Measurements from ENCODE around the gene MEF2D.
A peak's percentile ranks its signal among the peaks of the same experiment; 100 is the strongest.

MEF2D gene

GRCh38 chr1:156546267-156546666, 45.7 kb upstream of the MEF2D start:
- H4K8ac ChIP-seq (ENCODE audit: low read depth, low read length), result no peak overlapping the region
- H3K4me1 ChIP-seq (ENCODE audit: control insufficient read depth, low read depth, low read length), result no peaks in the 10 kb centered on the region
- no peak overlapping the region for H3K18ac ChIP-seq (ENCODE audit: low read length)
- no peaks in the 10 kb centered on the region for H3K79me1 ChIP-seq (ENCODE audit: low read length)
- no peaks in the 10 kb centered on the region for H3K79me2 ChIP-seq (ENCODE audit: control insufficient read depth, insufficient read depth, low read length)
- H2BK5ac ChIP-seq (ENCODE audit: low read length), result no peak overlapping the region
- peaks cover 11% of the 10 kb centered on the region for H3K36me3 ChIP-seq (ENCODE audit: control insufficient read depth, insufficient read depth, low read length)
- H3K4ac ChIP-seq (ENCODE audit: low read depth, low read length), result no peak overlapping the region
- H3K27me3 ChIP-seq (ENCODE audit: insufficient read depth, low read length, poor library complexity), result no peaks in the 10 kb centered on the region
- H3K27ac ChIP-seq (ENCODE audit: low read depth, low read length), result no peak overlapping the region
- no peak overlapping the region for H2BK120ac ChIP-seq (ENCODE audit: low read depth, low read length)
- no peak overlapping the region for H2AK5ac ChIP-seq (ENCODE audit: low read length)
- H3K4me3 ChIP-seq (ENCODE audit: low read length), result no peak overlapping the region
- no peak overlapping the region for H3K56ac ChIP-seq (ENCODE audit: low read length)
- no peak overlapping the region for H3K4me2 ChIP-seq (ENCODE audit: low read length)
- H3K9ac ChIP-seq (ENCODE audit: low read length), result no peak overlapping the region
- peak; percentile 31 for DNase-seq
- WGBS (ENCODE audit: extremely low coverage, insufficient coverage, low lambda C conversion rate), result no CpG with 5 or more reads among the region's 3 CpGs
- H2BK15ac ChIP-seq (replicated peaks; ENCODE audit: low read depth), result no peak overlapping the region
- no peak overlapping the region for H4K5ac ChIP-seq (ENCODE audit: low read length)
- no peak overlapping the region for H3K23ac ChIP-seq (ENCODE audit: low read length)

- H4K8ac ChIP-seq (ENCODE audit: low read depth, low read length), result no peak overlapping the region
- no peaks in the 10 kb centered on the region for H3K4me1 ChIP-seq (ENCODE audit: control insufficient read depth, low read depth, low read length)
- H2BK120ac ChIP-seq (ENCODE audit: low read depth, low read length), result no peak overlapping the region
- no peaks in the 10 kb centered on the region for H3K79me2 ChIP-seq (ENCODE audit: control insufficient read depth, insufficient read depth, low read length)
- H3K23ac ChIP-seq (ENCODE audit: low read length), result no peak overlapping the region
- no peak overlapping the region for H2AK5ac ChIP-seq (ENCODE audit: low read length)
- DNase-seq, result no peak
- no peak overlapping the region for H4K5ac ChIP-seq (ENCODE audit: low read length)
- H3K79me1 ChIP-seq (ENCODE audit: low read length), result no peaks in the 10 kb centered on the region
- no peak overlapping the region for H3K18ac ChIP-seq (ENCODE audit: low read length)
- no peak overlapping the region for H3K9ac ChIP-seq (ENCODE audit: low read length)
- no peak overlapping the region for H3K4ac ChIP-seq (ENCODE audit: low read depth, low read length)
- H3K27ac ChIP-seq (ENCODE audit: low read depth, low read length), result no peak overlapping the region
- WGBS (ENCODE audit: extremely low coverage, insufficient coverage, low lambda C conversion rate), result no CpG with 5 or more reads among the region's 3 CpGs
- H3K4me2 ChIP-seq (ENCODE audit: low read length), result no peak overlapping the region
- H3K56ac ChIP-seq (ENCODE audit: low read length), result no peak overlapping the region
- H3K27me3 ChIP-seq (ENCODE audit: insufficient read depth, low read length, poor library complexity), result no peaks in the 10 kb centered on the region
- peaks cover 10% of the 10 kb centered on the region for H3K36me3 ChIP-seq (ENCODE audit: control insufficient read depth, insufficient read depth, low read length)
- no peak overlapping the region for H2BK15ac ChIP-seq (replicated peaks; ENCODE audit: low read depth)
- no peak overlapping the region for H3K4me3 ChIP-seq (ENCODE audit: low read length)
- no peak overlapping the region for H2BK5ac ChIP-seq (ENCODE audit: low read length)
Observed at GRCh38 chr1:156544592-156545102, 44.1 kb upstream of the MEF2D start.

GRCh38 chr1:156543066-156543465, 42.5 kb upstream of the MEF2D start:
- Histone ChIP-seq H3K27me3 (ENCODE audit: insufficient read depth, low read length, poor library complexity) (no peaks in the 10 kb centered on the region), H3K4me1 (ENCODE audit: control insufficient read depth, low read depth, low read length) (peaks cover 5% of the 10 kb centered on the region), H3K18ac (ENCODE audit: low read length) (no peak overlapping the region), H3K36me3 (ENCODE audit: control insufficient read depth, insufficient read depth, low read length) (peaks cover 11% of the 10 kb centered on the region), H3K79me1 (ENCODE audit: low read length) (no peaks in the 10 kb centered on the region), H3K27ac (ENCODE audit: low read depth, low read length) (no peak overlapping the region), H3K4me2 (ENCODE audit: low read length) (no peak overlapping the region), H2BK5ac (ENCODE audit: low read length) (no peak overlapping the region), H4K8ac (ENCODE audit: low read depth, low read length) (no peak overlapping the region), H2AK5ac (ENCODE audit: low read length) (no peak overlapping the region), H3K4ac (ENCODE audit: low read depth, low read length) (no peak overlapping the region), H3K4me3 (ENCODE audit: low read length) (no peak overlapping the region), H3K56ac (ENCODE audit: low read length) (no peak overlapping the region), H2BK15ac (replicated peaks; ENCODE audit: low read depth) (no peak overlapping the region), H4K5ac (ENCODE audit: low read length) (no peak overlapping the region), H3K9ac (ENCODE audit: low read length) (no peak overlapping the region), H3K79me2 (ENCODE audit: control insufficient read depth, insufficient read depth, low read length) (no peaks in the 10 kb centered on the region), H2BK120ac (ENCODE audit: low read depth, low read length) (no peak overlapping the region), H3K23ac (ENCODE audit: low read length) (no peak overlapping the region)
- no CpG with 5 or more reads among the region's 1 CpG for WGBS (ENCODE audit: extremely low coverage, insufficient coverage, low lambda C conversion rate)
- DNase-seq, result no peak

GRCh38 chr1:156540955-156541354, 40.4 kb upstream of the MEF2D start:
- peaks cover 5% of the 10 kb centered on the region for H3K4me1 ChIP-seq (ENCODE audit: control insufficient read depth, low read depth, low read length)
- H3K4ac ChIP-seq (ENCODE audit: low read depth, low read length), result no peak overlapping the region
- H4K5ac ChIP-seq (ENCODE audit: low read length), result no peak overlapping the region
- H3K36me3 ChIP-seq (ENCODE audit: control insufficient read depth, insufficient read depth, low read length), result peaks cover 10% of the 10 kb centered on the region
- H3K27me3 ChIP-seq (ENCODE audit: insufficient read depth, low read length, poor library complexity), result no peaks in the 10 kb centered on the region
- H3K18ac ChIP-seq (ENCODE audit: low read length), result no peak overlapping the region
- no peak overlapping the region for H3K9ac ChIP-seq (ENCODE audit: low read length)
- no peak for DNase-seq
- H3K27ac ChIP-seq (ENCODE audit: low read depth, low read length), result no peak overlapping the region
- H2BK15ac ChIP-seq (replicated peaks; ENCODE audit: low read depth), result no peak overlapping the region
- WGBS (ENCODE audit: extremely low coverage, insufficient coverage, low lambda C conversion rate), result no CpG with 5 or more reads among the region's 2 CpGs
- no peaks in the 10 kb centered on the region for H3K79me2 ChIP-seq (ENCODE audit: control insufficient read depth, insufficient read depth, low read length)
- no peak overlapping the region for H3K4me2 ChIP-seq (ENCODE audit: low read length)
- H3K4me3 ChIP-seq (ENCODE audit: low read length), result no peak overlapping the region
- H3K23ac ChIP-seq (ENCODE audit: low read length), result no peak overlapping the region
- H2BK120ac ChIP-seq (ENCODE audit: low read depth, low read length), result no peak overlapping the region
- H2BK5ac ChIP-seq (ENCODE audit: low read length), result no peak overlapping the region
- no peak overlapping the region for H3K56ac ChIP-seq (ENCODE audit: low read length)
- H4K8ac ChIP-seq (ENCODE audit: low read depth, low read length), result no peak overlapping the region
- no peaks in the 10 kb centered on the region for H3K79me1 ChIP-seq (ENCODE audit: low read length)
- H2AK5ac ChIP-seq (ENCODE audit: low read length), result no peak overlapping the region

DNA sequence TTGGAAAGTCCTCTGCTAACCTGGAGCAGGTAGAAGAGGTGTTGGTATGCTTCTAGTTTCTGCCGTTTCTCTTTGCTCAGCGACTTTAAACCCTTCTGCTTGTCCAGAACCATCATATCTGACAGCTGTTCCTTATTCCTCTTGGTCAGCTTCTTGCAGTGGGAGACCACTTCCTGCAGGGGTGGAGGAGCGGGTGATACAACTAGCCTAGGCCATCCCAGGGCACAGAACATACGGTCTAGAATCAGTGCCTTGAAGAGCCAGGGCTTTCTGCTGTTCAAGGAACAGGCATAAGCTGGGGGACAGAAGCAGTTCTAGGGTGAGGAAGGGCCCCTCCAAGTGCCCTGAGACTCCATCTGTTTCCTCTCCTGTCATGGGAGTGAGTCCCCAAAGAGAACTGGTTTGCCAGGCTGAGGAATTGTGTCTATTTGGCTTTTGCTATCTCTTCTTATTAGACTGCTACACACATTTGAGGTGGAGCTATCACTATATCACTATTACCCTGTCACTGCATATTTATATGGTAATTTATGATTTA, 39.3 kb upstream of the MEF2D start:
- no peak overlapping the region for H2BK15ac ChIP-seq (replicated peaks; ENCODE audit: low read depth)
- no peak overlapping the region for H4K5ac ChIP-seq (ENCODE audit: low read length)
- no peak overlapping the region for H3K23ac ChIP-seq (ENCODE audit: low read length)
- no peak overlapping the region for H3K4me2 ChIP-seq (ENCODE audit: low read length)
- H3K36me3 ChIP-seq (ENCODE audit: control insufficient read depth, insufficient read depth, low read length), result peaks cover 10% of the 10 kb centered on the region
- no peak overlapping the region for H2BK120ac ChIP-seq (ENCODE audit: low read depth, low read length)
- DNase-seq, result no peak
- no peak overlapping the region for H3K4ac ChIP-seq (ENCODE audit: low read depth, low read length)
- H3K79me2 ChIP-seq (ENCODE audit: control insufficient read depth, insufficient read depth, low read length), result no peaks in the 10 kb centered on the region
- no peak overlapping the region for H4K8ac ChIP-seq (ENCODE audit: low read depth, low read length)
- no peak overlapping the region for H3K4me3 ChIP-seq (ENCODE audit: low read length)
- H3K9ac ChIP-seq (ENCODE audit: low read length), result no peak overlapping the region
- no peaks in the 10 kb centered on the region for H3K79me1 ChIP-seq (ENCODE audit: low read length)
- no peaks in the 10 kb centered on the region for H3K27me3 ChIP-seq (ENCODE audit: insufficient read depth, low read length, poor library complexity)
- H3K4me1 ChIP-seq (ENCODE audit: control insufficient read depth, low read depth, low read length), result peaks cover 5% of the 10 kb centered on the region
- no peak overlapping the region for H2BK5ac ChIP-seq (ENCODE audit: low read length)
- no peak overlapping the region for H2AK5ac ChIP-seq (ENCODE audit: low read length)
- no peak overlapping the region for H3K56ac ChIP-seq (ENCODE audit: low read length)
- no peak overlapping the region for H3K18ac ChIP-seq (ENCODE audit: low read length)
- WGBS (ENCODE audit: extremely low coverage, insufficient coverage, low lambda C conversion rate), result no CpG with 5 or more reads among the region's 4 CpGs
- no peak overlapping the region for H3K27ac ChIP-seq (ENCODE audit: low read depth, low read length)

Data from mesendoderm (in vitro differentiated cells).